Psoas muscle (tissue), 8 donors: ENCODE results near the gene RAB4A. TPM values are rescaled to one million over a fixed set of nuclear protein-coding genes. Genes with fewer than 3 reads are reported as not detected.

Experiments used
- ATAC-seq, 4 donors: fragments of 200-7000 bp; cut with Tn5 transposase; one replicate each; pipeline ENCODE4 v1.9.1; 2020; ENCODE audit warnings: moderate library complexity in 3 of 4, mild to moderate bottlenecking in 2 of 4
- DNase-seq, 2 donors: peaks; one replicate each; pipeline ENCODE4 v3.0.0-alpha.2; 2020
- H3K27ac ChIP-seq: fragments of 200-600 bp; one replicate; pipeline ENCODE4 v1.8.0; 2022
- H3K27me3 ChIP-seq, 3 donors: fragments of 200-600 bp in 1 of 3; one replicate each; pipeline versions ENCODE4 v1.6.1 to v1.8.0; 2013 to 2022; ENCODE audit warnings: low read length in 2 of 3, mild to moderate bottlenecking in 2 of 3, moderate library complexity in 1 of 3; ENCODE audit not compliant: insufficient read depth in 3 of 3
- H3K36me3 ChIP-seq, 2 donors: fragments of 200-600 bp in 1 of 2; one replicate each; pipeline versions ENCODE4 v1.6.1 to v1.8.0; 2013 to 2022; ENCODE audit warnings: low read depth in 1 of 2, mild to moderate bottlenecking in 1 of 2, moderate library complexity in 1 of 2; ENCODE audit not compliant: insufficient read depth in 1 of 2
- H3K4me1 ChIP-seq: fragments of 200-600 bp; one replicate; pipeline ENCODE4 v1.8.0; 2022
- H3K4me3 ChIP-seq: fragments of 200-600 bp; one replicate; pipeline ENCODE4 v1.8.0; 2022; ENCODE audit warnings: mild to moderate bottlenecking
- H3K9me3 ChIP-seq: fragments of 200-600 bp; one replicate; pipeline ENCODE4 v1.8.0; 2022
- WGBS, 3 donors: extraction: QIAGEN DNeasy Blood & Tissue Kit; methylation state at CpG; one replicate each; pipeline versions ENCODE4 v1.1.6 to v1.1.7; 2013; 5-methylcytosine and 5-hydroxymethylcytosine counted together
- intact Hi-C, 2 donors: fragments of 100-400 bp; cut with DNase I; formaldehyde crosslinking; loops; one replicate each; pipeline versions ENCODE4 v1.11.0 to v1.14.2; 2022
- polyA plus RNA-seq, 3 donors: library from polyadenylated mRNA; stranded (reverse); fragments of 200-250 nt; gene quantifications; one replicate each; pipeline ENCODE4 v1.2.3, GENCODE V29; 2013
- total RNA-seq, 4 donors: library from RNA; stranded (reverse); fragmentation: NEBNext Ultra II Directional in 2 of 4; extraction: Animal tissue kit (Norgen Biotek cat#: 25700) in 2 of 4; gene quantifications; one replicate each; pipeline versions ENCODE4 v1.2.1 to v1.2.4, GENCODE V29; 2021 to 2023
- TF ChIP-seq, protein P1 (sequence below): fragments of 200-600 bp; IDR thresholded peaks from one replicate; pipeline ENCODE4 v1.8.0; 2022; ENCODE audit warnings: antibody characterized with exemption
- donor health status: healthy with polysubstance abuse.
- donor health status: DM: no; HTN: no; CAD: no; lungs with moderate emphysema.
- donor health status: Bipolar disorder and iron deficiency.
- donor health status: healthy.
- donor health status: DM: yes; HTN: yes; CAD: no.
- donor health status: DM: no; HTN: no; CAD: no.
- donor health status: DM: no; HTN: no; CAD: no.
- donor health status: DM: yes; HTN: yes; CAD: no.

RAB4A gene
- total and polyA plus RNA-seq, 7 donors: 25.2 to 67.4 (median 52.4) TPM

GRCh38 chr1:229273507-229274232, 2.8 kb downstream of the RAB4A start:
- H3K36me3 ChIP-seq: no peaks in the 10 kb centered on the region
- no peak overlapping the region for H3K27ac ChIP-seq
- no peak for ATAC-seq
- TF ChIP-seq, protein P1, sequence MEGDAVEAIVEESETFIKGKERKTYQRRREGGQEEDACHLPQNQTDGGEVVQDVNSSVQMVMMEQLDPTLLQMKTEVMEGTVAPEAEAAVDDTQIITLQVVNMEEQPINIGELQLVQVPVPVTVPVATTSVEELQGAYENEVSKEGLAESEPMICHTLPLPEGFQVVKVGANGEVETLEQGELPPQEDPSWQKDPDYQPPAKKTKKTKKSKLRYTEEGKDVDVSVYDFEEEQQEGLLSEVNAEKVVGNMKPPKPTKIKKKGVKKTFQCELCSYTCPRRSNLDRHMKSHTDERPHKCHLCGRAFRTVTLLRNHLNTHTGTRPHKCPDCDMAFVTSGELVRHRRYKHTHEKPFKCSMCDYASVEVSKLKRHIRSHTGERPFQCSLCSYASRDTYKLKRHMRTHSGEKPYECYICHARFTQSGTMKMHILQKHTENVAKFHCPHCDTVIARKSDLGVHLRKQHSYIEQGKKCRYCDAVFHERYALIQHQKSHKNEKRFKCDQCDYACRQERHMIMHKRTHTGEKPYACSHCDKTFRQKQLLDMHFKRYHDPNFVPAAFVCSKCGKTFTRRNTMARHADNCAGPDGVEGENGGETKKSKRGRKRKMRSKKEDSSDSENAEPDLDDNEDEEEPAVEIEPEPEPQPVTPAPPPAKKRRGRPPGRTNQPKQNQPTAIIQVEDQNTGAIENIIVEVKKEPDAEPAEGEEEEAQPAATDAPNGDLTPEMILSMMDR: no peak
- intact Hi-C loops: loop anchor here in 1 of 2 donors (5.0 kb wide), 1 partner anchor 64 kb away; no protein-coding TSS in a partner anchor
- H3K27me3 ChIP-seq: no peaks in the 10 kb centered on the region
- 87 to 92% (median 88%) methylated on average over 7 of the region's 7 CpGs for WGBS, 3 donors
- no peaks in the 10 kb centered on the region for H3K9me3 ChIP-seq
- no peak overlapping the region for H3K4me3 ChIP-seq
- H3K4me1 ChIP-seq: peaks cover 50% of the 10 kb centered on the region
- DNase-seq: no peak

DNA sequence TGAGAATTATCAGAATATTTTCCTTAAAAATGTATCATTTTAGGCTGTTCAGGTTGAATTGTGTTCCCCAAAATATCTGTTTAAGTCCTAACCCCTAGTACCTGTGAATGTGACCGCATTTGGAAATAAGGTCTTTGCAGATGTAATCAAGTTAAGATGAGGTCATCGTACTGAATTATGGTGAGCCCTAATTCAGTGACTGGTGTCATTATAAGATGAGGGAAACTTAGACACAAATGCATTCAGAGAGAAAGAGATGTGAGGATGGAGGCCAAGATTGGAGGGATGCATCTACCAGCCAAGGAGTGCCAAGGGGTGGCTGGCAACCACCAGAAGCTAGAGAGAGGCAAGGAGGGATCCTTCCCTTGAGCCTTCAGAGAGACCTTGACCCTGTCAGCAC, 4.1 kb downstream of the RAB4A start:
- Histone ChIP-seq H3K9me3 (no peaks in the 10 kb centered on the region), H3K4me1 (peaks cover 42% of the 10 kb centered on the region), H3K27ac (no peak overlapping the region), H3K4me3 (no peak overlapping the region), H3K27me3 (no peaks in the 10 kb centered on the region), H3K36me3 (no peaks in the 10 kb centered on the region)
- DNase-seq (no peak), ATAC-seq (no peak)
- intact Hi-C loops: no loop called here
- TF ChIP-seq, protein P1: no peak
- WGBS, 3 donors: 95 to 98% (median 97%) methylated on average over 2 of the region's 2 CpGs

DNA sequence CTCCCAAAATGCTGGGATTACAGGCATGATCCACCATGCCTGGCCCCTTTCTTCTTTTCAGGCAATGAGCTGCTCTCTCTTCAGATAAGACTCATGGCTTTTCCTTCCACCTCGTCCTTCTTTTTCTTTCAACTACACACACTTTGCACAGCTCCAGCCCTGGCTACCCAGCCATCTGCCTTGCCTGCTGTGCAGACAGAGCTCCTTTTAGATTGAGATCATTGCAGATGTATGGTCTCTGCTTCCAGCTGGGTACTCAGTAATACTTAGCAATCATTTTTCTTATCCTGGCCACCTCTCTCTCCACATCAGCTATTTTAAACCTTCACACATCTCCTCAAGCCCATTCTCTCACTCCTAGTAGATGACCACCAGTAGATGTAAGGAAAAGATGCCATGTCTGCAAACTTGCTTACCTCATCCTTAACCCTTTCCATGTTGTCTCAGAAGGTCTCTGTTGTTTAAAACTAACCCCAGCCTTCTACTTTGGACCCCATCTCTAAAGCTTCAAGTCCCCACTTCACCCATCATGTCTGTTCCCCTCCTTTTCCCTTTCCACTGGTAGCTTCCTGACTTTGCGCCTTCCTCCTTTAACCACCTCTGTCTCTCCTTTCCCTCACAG, 7.3 kb downstream of the RAB4A start:
- TF ChIP-seq, protein P1: no peak
- Histone ChIP-seq H3K27ac (no peak overlapping the region), H3K4me1 (peaks cover 34% of the 10 kb centered on the region), H3K9me3 (no peaks in the 10 kb centered on the region), H3K27me3 (no peaks in the 10 kb centered on the region), H3K36me3 (no peaks in the 10 kb centered on the region), H3K4me3 (no peak overlapping the region)
- ATAC-seq (no peak), DNase-seq (no peak)
- WGBS, 3 donors: 89 to 98% (median 94%) methylated on average over 2 of the region's 2 CpGs
- intact Hi-C loops: no loop called here

- Histone ChIP-seq H3K27me3 (no peaks in the 10 kb centered on the region), H3K27ac (no peak overlapping the region), H3K36me3 (no peaks in the 10 kb centered on the region), H3K4me1 (peaks cover 26% of the 10 kb centered on the region), H3K9me3 (no peaks in the 10 kb centered on the region), H3K4me3 (no peak overlapping the region)
- TF ChIP-seq, protein P1: no peak
- intact Hi-C loops: no loop called here
- 66 to 75% (median 71%) methylated on average over 3 of the region's 3 CpGs for WGBS, 3 donors
- DNase-seq (no peak), ATAC-seq (no peak)
Measured at GRCh38 chr1:229279242-229279641, 8.3 kb downstream of the RAB4A start.
